Calu3 (cell line): Measurements from ENCODE around the gene UROD. TPM values are rescaled to one million over a fixed set of nuclear protein-coding genes. Genes with fewer than 3 reads are reported as not detected.

Source experiments
- BruUV-seq: library from RNA; stranded (reverse); fragments of 400-500 nt; replicated peaks from 2 replicates; lab custom pipeline; 2021; lab: Mats Ljungman, UMichigan
- CTCF ChIA-PET: fragments of 300-600 bp; sonication (Branson Sonifier 250); formaldehyde crosslinking; loops from one replicate; lab custom pipeline; 2022; ENCODE audit warnings: antibody characterized with exemption; lab: Charles Lee
- DNase-seq: peaks from one replicate; pipeline ENCODE4 v3.0.0; 2022
- H3K27ac Mint-ChIP-seq: one replicate; pipeline ENCODE4 v1.8.0; 2022; ENCODE audit warnings: mixed read lengths; ENCODE audit not compliant: unreplicated experiment
- H3K27me3 Mint-ChIP-seq: one replicate; pipeline ENCODE4 v1.8.0; 2022; ENCODE audit warnings: mixed read lengths; ENCODE audit not compliant: unreplicated experiment
- H3K36me3 Mint-ChIP-seq: one replicate; pipeline ENCODE4 v1.8.0; 2022; ENCODE audit warnings: mild to moderate bottlenecking, moderate library complexity, mixed read lengths; ENCODE audit not compliant: insufficient read depth, unreplicated experiment
- H3K4me1 Mint-ChIP-seq: one replicate; pipeline ENCODE4 v1.8.0; 2022; ENCODE audit warnings: mild to moderate bottlenecking, low read depth, mixed read lengths; ENCODE audit not compliant: unreplicated experiment
- H3K4me3 Mint-ChIP-seq: one replicate; pipeline ENCODE4 v1.8.0; 2022; ENCODE audit warnings: mild to moderate bottlenecking, low read depth, moderate library complexity, mixed read lengths; ENCODE audit not compliant: unreplicated experiment
- H3K9me3 Mint-ChIP-seq: one replicate; pipeline ENCODE4 v1.8.0; 2022; ENCODE audit warnings: low read depth, mixed read lengths; ENCODE audit not compliant: unreplicated experiment
- CTCF ChIP-seq: fragments of 200-600 bp; IDR thresholded peaks from one replicate; pipeline ENCODE4 v1.8.0; 2022; ENCODE audit warnings: antibody characterized with exemption; ENCODE audit not compliant: unreplicated experiment
- intact Hi-C: fragments of 100-400 bp; cut with micrococcal nuclease; formaldehyde crosslinking; loops from one replicate; pipeline ENCODE4 v1.10.0; 2022; ENCODE audit not compliant: unreplicated experiment
- total RNA-seq: library from RNA; stranded (reverse); gene quantifications from 2 replicates; pipeline ENCODE4 v1.2.3, GENCODE V29; 2022

The UROD gene
- total RNA-seq, 1 experiment from 2014 or later, result 50.3 TPM

- no peaks in the 10 kb centered on the region for H3K9me3 Mint-ChIP-seq
- peaks cover 18% of the 10 kb centered on the region for H3K4me1 Mint-ChIP-seq
- no peak for DNase-seq
- intact Hi-C loops, result no loop called here
- H3K4me3 Mint-ChIP-seq, result no peak overlapping the region
- BruUV-seq, result no TSS peak
- H3K36me3 Mint-ChIP-seq, result peaks cover 28% of the 10 kb centered on the region
- no peaks in the 10 kb centered on the region for H3K27me3 Mint-ChIP-seq
- TF ChIP-seq CTCF, result no peak
- H3K27ac Mint-ChIP-seq, result no peak overlapping the region
- CTCF ChIA-PET, result no interaction called here
These were observed 3.5 kb upstream of the UROD start for GRCh38 chr1:45008516-45008915.

- no peak for TF ChIP-seq CTCF
- intact Hi-C loops, result no loop called here
- H3K27me3 Mint-ChIP-seq, result no peaks in the 10 kb centered on the region
- no peak for DNase-seq
- no peak overlapping the region for H3K27ac Mint-ChIP-seq
- H3K36me3 Mint-ChIP-seq, result peaks cover 28% of the 10 kb centered on the region
- no TSS peak for BruUV-seq
- no peaks in the 10 kb centered on the region for H3K9me3 Mint-ChIP-seq
- H3K4me1 Mint-ChIP-seq, result peaks cover 18% of the 10 kb centered on the region
- peak overlapping the region; percentile 94 for H3K4me3 Mint-ChIP-seq
- CTCF ChIA-PET, result no interaction called here
These were observed 2.7 kb upstream of the UROD start for GRCh38 chr1:45009296-45009865.

GRCh38 chr1:45009956-45010854 is 1.8 kb upstream of the UROD start:
- Mint-ChIP-seq H3K9me3 (no peaks in the 10 kb centered on the region), H3K36me3 (peaks cover 28% of the 10 kb centered on the region), H3K4me1 (peaks cover 18% of the 10 kb centered on the region), H3K4me3 (peak overlapping the region; percentile 94), H3K27ac (no peak overlapping the region), H3K27me3 (no peaks in the 10 kb centered on the region)
- BruUV-seq, result no TSS peak
- DNase-seq, result peak; percentile 53
- intact Hi-C loops, result loop anchor here (5.0 kb wide), 3 partner anchors 173 to 482 kb away; partner anchors contain the start of gene TESK2
- no peak for TF ChIP-seq CTCF
- CTCF ChIA-PET, result interaction anchor here (0.7 to 3.1 kb wide), 10 partner anchors 13 to 293 kb away, joined by 3 to 21 read pairs (median 4); partner anchors contain the start of gene PLK3

- peaks cover 18% of the 10 kb centered on the region for H3K4me1 Mint-ChIP-seq
- intact Hi-C loops, result loop anchor here (5.0 kb wide), 3 partner anchors 174 to 481 kb away; partner anchors contain the start of gene TESK2
- CTCF ChIA-PET, result interaction anchor here (0.6 to 3.1 kb wide), 17 partner anchors 14 to 1292 kb away, joined by 3 to 21 read pairs (median 4); partner anchors contain the start of genes LRRC41 and PLK3
- DNase-seq, result peak; percentile 69
- no peaks in the 10 kb centered on the region for H3K9me3 Mint-ChIP-seq
- peak within 1 kb of the TSS; percentile 94 for H3K4me3 Mint-ChIP-seq
- no peaks in the 10 kb centered on the region for H3K27me3 Mint-ChIP-seq
- H3K27ac Mint-ChIP-seq, result peak within 1 kb of the TSS; percentile 58
- no peak for TF ChIP-seq CTCF
- H3K36me3 Mint-ChIP-seq, result peaks cover 28% of the 10 kb centered on the region
- BruUV-seq, result no TSS peak
These were observed 921 bp upstream of the UROD start, which contains the start of gene HECTD3 for GRCh38 chr1:45010855-45011811. HECTD3 (minus strand) TSS chr1:45011324; CDS start chr1:45011257, 67 bp downstream.
